HG03432 (cell line): ENCODE data around the gene PNPLA6.
A peak's percentile ranks its signal among the peaks of the same experiment; 100 is the strongest.

Experiments
- ATAC-seq: cut with Tn5 transposase; IDR thresholded peaks from one replicate; pipeline ENCODE4 v1.9.1; 2021; ENCODE audit warnings: mild to moderate bottlenecking, moderate library complexity; ENCODE audit not compliant: unreplicated experiment

The PNPLA6 gene

DNA sequence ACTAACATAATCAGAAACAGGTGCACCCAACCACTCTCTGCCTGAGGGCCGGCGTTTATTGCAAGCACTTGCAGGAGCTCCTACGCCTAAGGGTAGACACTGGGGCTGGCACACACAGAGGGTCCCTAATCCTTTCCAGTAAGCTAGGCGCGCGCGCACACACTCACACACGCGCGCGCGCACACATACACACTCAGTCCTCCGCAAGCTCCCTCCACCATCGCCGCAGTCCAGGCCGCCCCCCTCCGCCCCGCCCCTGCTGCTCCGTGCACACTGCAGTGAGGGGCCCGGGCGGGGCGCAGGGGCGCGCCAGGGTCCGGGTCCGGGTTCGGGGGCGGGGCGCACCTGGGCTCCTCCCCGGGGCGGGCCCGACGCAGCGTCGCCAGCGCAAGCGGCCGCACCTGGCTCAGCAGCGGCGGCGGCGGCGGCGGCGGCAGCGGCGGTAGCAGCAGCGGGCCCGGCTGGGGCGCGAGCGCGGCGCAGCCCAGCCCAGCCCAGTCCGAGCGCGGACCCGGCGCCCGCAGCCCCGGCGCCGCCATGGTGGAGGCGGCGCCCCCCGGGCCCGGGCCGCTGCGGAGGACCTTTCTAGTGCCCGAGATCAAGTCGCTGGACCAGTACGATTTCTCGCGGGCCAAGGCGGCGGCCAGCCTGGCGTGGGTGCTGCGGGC, 60.1 kb downstream of the PNPLA6 start, which contains the start of gene CAMSAP3:
Gene CAMSAP3, plus strand, starts transcription at position 398 of the 668 bp plus-strand sequence. Its CDS starts 140 bp downstream, at position 538.
- ATAC-seq = peak; percentile 48

DNA sequence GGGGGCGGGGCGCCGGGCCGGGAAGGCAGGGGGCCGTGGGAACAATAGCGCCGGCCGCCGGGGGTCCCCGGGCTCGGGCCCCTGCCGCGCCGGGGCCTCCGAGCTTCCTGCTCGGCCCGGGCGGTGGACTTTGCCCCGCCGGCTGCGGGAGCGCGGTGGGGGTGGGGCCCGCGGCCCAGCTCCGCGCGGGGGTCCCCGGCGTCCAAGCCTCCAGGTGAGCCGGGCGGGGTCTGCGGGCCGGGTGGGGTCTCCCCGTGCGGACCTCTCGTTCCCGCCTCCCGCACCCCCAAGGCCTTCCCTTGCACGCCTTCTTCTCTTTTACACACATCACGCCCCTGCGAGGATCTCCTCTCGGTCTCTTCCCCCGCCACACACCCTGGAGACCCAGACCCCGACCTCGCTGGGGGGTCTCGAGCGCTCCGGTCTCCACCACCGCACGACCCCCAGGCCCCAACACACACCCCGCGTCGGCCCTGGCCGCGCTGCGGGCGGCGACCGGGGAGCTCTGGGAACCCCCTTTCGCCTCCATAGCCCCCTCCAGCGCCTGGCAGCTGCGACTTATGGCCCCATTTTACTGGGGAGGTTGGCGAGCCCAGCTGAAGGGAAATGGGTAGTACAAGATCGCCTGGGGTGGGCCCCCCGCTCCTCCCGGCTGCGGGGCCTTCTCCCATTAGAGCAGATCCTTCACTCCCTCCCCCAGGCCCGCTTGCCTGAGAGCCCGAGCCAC, 60.9 kb downstream of the PNPLA6 start:
- ATAC-seq = no peak

DNA sequence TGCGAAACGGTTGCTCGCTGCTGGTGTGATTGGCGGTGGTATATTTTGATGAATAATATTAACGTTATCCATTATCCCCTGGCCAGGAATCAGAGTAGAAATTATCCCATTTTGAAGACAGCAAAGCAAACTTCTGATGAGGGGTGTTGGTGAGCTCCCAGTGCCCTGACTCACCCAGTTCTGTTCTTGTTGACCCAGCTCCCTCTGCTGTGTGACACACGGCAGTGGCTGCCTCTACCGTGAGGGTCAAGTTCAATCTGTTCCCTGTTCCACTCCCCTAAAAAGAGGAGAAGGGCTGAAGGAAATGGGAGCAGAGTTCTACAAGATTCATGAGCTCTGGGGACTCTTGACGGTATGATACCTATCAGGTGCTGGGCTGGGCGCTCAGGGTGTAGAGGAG, 62.2 kb downstream of the PNPLA6 start:
- ATAC-seq = no peak

DNA sequence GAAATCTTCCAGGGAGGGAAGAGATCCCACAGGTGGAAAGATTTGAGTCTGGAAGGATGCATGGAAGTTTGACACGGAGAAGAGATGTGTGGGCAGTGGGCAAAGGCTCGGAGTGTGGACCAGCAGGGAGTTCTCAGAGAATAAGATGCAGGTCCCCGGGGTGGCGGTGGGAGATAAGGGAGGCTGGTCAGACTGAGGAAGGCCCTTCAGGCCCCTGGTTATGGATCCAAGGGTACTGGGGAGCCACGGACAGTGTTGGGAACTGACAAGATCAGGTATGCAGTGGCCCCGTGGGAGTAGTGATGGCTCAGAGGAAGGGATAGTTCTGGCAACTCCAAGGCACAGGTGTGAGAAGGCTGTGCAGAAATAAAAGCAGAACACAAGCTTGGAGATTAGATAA, 62.7 kb downstream of the PNPLA6 start:
- ATAC-seq = no peak

DNA sequence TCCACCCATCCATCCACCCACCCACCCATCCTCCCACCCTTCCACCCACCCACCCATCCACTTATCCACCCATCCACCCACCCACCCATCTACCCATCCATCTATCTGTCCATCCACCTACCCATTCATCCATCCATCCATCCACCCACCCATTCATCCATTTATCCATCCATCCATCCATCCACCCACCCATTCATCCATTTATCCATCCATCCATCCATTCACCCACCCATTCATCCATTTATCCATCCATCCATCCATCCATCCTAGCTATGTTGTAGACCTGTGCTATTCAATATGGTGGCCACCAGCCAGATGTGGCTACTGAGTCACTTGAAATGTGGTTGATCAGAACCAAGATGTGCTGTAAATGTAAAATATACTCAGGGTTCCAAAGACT, 65.2 kb downstream of the PNPLA6 start:
- no peak for ATAC-seq

DNA sequence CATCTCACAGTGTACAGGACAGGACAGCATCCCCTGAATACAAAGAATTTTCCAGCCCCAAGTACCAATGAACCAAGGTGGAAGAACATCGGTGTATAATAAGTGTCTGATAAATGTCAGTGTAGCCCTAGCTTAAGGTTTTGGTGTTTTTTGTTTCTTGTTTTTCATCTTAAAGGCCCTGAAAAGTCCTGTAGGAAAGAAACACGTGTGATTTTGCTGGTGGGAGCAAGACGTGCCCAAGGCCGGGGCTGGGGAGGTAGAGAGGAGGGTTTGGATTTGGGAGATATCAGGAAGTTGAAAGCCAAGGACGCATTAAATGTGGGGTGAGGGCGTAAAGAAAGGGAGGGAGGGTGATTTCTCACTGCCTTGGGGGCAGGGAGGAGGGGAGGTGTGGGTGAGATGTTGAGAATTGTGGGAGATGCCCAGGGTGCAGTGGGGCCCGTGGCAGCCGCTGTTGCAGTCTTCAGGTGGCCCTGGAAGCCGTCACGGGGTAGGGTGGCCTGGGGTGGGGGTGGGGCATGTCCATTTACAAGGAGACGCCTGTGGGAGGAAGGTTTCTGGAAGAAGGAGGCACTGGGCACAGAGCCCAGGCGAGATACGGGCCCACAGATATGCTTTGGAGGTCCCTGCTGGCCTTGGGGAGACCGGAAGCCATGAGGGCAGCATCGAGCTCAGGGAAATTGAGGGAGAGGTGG, 66.9 kb downstream of the PNPLA6 start:
- ATAC-seq = no peak

DNA sequence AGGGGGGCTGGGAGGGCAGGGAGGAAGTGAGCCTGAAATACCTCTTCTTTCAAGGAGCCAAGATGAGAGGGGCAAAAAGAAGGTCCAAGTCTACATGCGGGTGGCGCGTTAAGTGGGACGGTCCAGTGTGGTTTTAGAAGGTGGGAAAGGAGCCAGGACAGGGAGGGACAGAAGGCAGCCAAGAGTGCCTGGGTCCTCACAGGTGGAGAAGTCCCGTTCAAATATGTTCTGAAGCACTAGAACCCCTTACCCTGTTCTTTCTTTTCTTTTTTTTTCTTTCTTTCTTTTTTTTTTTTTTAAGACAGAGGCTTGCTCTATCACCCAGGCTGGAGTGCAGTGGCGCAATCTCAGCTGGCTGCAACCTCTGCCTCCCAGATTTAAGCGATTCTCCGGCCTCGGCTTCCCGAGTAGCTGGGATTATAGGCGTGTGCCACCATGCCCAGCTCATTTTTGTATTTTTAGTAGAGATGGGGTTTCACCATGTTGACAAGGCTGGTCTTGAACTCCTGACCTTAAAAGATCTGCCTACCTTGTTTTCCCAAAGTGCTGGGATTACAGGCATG, 67.5 kb downstream of the PNPLA6 start:
- no peak for ATAC-seq

DNA sequence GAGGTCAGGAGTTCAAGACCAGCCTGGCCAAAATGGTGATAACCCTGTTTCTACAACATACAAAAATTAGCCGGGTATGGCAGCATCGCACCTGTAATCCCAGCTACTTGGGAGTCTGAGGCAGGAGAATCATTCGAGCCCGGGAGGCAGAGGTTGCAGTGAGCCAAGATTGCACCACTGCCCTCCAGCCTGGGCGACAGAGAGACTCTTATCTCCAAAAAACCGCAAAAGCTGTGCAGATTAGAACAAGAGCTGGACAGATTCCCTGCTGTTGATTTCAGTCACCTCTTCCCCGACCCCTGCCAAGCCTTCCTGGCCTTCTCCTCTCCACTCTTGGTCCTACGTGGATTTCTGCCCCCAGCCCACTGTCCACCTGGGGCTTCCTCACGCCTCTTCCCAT, 68.4 kb downstream of the PNPLA6 start:
- ATAC-seq = no peak

DNA sequence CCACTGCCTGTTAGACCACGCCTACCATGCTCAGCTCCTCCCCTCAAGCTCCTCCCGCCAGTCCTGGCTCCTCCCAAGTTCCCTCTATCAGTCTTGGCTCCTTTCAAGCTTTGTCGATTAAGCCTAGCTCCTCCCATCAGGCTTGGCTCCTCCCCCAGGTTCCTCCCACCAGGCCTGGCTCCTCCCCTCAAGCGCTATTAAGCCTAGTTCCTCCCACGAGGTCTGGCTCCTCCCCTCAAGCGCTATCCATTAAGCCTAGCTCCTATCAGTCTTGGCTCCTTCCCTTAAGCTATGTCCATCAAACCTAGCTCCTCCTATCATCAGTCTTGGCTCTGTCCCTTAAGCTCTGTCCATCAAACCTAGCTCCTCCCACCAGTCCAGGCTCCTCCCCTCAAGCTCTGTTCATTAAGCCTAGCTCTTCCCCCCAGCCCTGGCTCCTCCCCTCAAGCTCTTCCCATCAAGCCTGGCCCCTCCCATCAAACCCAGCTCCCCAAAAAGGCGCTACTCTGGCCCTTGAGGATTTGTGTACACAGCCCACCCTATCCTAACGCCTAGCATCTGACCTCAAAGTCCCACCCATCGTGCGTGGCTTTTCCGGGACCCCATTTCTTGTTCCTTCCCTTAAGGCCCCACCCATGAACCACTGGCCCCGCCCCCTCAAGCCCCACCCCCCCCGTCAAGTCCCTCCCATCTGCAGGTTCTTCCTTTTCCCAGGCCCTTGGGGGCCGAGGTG, 70.1 kb downstream of the PNPLA6 start:
- no peak for ATAC-seq

DNA sequence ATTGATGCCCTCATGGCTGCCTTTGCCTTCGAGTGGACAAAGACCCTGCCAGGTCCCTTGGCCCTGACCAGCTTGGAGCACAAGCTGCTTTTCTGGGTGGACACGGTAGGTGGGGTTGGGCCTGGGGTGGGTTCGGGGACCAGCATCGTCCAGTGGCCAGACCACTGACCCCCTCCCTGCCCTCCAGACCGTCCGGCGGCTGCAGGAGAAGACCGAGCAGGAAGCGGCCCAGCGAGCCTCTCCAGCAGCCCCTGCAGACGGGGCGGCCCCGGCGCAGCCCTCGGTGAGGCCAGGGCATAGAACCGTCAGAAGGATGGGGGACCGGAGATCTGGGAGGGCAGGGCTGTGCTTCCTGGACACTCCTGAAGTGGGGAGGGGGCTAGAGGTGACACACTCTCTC, 70.8 kb downstream of the PNPLA6 start:
- ATAC-seq = no peak

DNA sequence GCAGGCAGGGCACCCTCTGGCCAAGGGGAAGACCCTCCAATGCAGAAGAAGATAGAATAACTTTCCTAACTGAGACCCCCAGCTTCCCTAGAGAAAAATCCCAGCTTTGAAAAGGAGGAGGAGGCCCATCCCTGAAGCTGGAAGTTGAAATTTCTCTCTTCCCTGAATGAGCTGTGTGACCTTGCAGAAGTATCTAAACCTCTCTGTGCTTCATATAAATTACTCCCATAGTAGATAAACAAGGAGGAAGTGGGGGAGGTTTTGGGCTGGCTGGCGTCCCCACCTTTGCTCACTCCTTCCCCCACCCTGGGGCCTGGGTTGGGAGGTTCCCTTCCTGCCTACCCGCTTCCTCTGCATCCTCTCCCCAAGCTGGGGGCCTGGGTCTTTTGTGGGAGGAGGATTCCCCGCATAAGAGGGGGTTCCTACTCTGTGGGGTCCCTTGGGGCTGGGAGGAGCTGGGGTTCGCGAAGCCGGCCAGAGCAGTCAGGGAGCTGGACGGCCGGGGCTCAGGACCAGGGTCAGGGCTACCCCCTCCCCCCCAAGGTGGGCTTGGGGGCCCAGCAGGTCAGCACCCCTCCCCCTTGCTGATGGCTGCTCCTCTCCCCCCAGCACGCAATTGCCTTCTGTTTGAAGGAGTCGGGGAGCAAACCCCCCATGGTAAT, 71.8 kb downstream of the PNPLA6 start:
- no peak for ATAC-seq

DNA sequence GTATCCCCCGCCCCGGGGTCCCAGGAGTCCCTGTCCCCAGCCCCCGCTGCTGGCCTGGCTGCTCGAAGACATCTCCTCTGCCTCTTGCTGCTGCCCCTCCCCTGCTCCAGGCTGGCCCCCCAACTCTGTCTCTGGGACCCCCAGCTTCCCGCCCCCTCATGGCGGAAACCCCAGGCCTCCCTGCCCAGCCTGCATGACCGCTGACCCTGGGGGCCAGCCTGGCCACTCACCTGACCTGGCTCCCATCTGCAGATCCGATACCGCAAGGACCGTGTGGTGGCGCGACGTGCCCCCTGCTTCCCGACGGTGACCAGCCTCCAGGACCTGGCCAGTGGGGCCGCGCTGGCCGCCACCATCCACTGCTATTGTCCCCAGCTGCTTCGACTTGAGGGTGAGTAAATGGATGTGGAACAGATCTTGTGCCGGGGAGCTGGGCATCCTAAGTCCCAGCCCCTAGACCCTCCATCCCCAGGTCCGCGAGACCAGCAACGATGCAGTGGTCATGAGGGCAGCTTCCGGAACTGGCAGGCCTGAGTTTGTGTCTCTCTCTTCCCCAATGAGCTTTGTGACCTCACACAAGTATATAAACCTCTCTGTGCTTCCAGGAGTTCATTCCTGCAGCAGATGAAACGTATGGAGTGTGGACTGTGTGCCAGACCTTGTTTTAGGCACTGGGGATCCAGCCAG, 72.5 kb downstream of the PNPLA6 start:
- ATAC-seq = no peak

DNA sequence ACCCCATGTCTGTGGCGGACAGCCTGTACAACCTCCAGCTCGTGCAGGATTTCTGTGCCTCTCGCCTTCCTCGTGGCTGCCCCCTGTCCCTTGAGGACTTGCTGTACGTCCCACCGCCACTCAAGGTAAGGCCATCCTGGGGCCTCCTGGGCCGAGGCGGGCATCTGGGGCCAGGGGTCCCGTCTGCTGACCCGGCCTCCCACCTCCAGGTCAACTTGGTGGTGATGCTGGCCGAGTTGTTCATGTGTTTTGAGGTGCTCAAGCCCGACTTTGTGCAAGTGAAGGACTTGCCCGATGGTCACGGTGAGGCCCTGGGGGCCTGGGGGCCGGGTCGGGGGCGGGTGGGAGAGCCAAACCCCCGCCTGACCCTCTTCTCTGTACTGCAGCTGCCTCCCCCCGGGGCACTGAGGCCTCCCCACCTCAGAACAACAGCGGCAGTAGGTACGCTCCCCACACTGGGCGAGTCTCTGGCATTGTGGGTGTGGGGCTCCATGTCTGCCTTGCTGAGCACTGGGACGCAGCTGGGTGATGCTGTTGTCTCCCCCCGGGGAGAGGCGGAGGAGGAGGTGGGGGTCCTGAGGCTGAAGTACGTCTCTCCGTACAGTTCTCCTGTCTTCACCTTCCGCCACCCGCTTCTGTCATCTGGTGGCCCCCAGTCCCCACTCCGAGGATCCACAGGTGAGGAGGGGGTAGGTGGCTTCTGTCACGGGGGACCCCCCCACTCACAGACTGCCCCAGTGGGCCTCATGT, 75.1 kb downstream of the PNPLA6 start:
- ATAC-seq = no peak
